HUES48 (cell line): ENCODE measurements around the gene S1PR1.

Experiments used
- H3K27ac ChIP-seq: one replicate; pipeline ENCODE4 v1.7.0; 2013; ENCODE audit warnings: low read depth, low read length, inconsistent platforms
- H3K27me3 ChIP-seq: 2 replicates; pipeline ENCODE4 v1.6.1; 2013; ENCODE audit warnings: mild to moderate bottlenecking, low read length; ENCODE audit not compliant: control insufficient read depth, insufficient read depth
- H3K36me3 ChIP-seq: 2 replicates; pipeline ENCODE4 v1.6.1; 2013; ENCODE audit warnings: low read length; ENCODE audit not compliant: control insufficient read depth, insufficient read depth
- H3K4me1 ChIP-seq: 2 replicates; pipeline ENCODE4 v1.6.1; 2013; ENCODE audit warnings: mild to moderate bottlenecking, low read length; ENCODE audit not compliant: control insufficient read depth, insufficient read depth
- H3K4me3 ChIP-seq: 2 replicates; pipeline ENCODE4 v1.5.1; 2013; ENCODE audit warnings: mild to moderate bottlenecking, low read depth, low read length
- H3K9ac ChIP-seq: 2 replicates; pipeline ENCODE4 v1.6.1; 2013; ENCODE audit warnings: mild to moderate bottlenecking, low read depth, low read length, moderate library complexity
- H3K9me3 ChIP-seq: 2 replicates; pipeline ENCODE4 v1.6.1; 2013; ENCODE audit warnings: low read length; ENCODE audit not compliant: control insufficient read depth, insufficient read depth

S1PR1 gene

GRCh38 chr1:101247404-101248287, 10.8 kb downstream of the S1PR1 start:
- H3K4me1 ChIP-seq: no peaks in the 10 kb centered on the region
- H3K27me3 ChIP-seq: no peaks in the 10 kb centered on the region
- H3K4me3 ChIP-seq: no peak overlapping the region
- H3K36me3 ChIP-seq: no peaks in the 10 kb centered on the region
- no peak overlapping the region for H3K27ac ChIP-seq
- H3K9ac ChIP-seq: no peak overlapping the region
- H3K9me3 ChIP-seq: no peaks in the 10 kb centered on the region

GRCh38 chr1:101250222-101250621, 13.4 kb downstream of the S1PR1 start:
- Histone ChIP-seq H3K4me1 (no peaks in the 10 kb centered on the region), H3K9me3 (no peaks in the 10 kb centered on the region), H3K27me3 (no peaks in the 10 kb centered on the region), H3K27ac (no peak overlapping the region), H3K4me3 (no peak overlapping the region), H3K36me3 (no peaks in the 10 kb centered on the region), H3K9ac (no peak overlapping the region)

DNA sequence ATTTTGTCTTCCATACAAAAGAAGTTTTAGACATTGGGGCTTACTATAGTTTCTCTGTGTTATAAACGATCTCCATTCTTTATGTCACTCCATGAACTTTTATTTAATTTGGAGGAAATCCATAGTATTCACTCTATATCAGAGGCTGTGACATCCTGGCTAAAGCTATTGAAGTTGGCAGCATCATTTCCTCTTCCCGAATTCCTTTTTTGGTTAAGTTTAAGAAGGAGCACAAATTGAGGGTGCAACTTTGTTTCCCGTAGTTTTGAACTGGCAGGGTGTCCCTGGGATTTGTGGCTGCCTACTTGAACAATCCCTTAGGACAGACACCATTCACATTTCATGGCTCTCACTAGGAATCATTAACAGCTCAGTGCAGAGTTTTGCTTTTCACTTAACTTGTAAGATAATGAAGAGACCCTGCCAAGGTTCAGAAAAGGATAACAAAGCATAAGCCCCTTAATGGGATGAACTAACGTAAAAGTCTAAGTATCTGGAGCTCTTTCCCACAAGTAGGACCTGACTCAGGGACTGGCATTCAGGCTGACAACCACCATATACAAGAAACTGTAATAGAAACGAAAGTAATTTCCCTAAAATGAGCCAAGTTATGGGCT, 13.9 kb downstream of the S1PR1 start:
- H3K27me3 ChIP-seq: no peaks in the 10 kb centered on the region
- no peak overlapping the region for H3K4me3 ChIP-seq
- no peaks in the 10 kb centered on the region for H3K36me3 ChIP-seq
- no peaks in the 10 kb centered on the region for H3K4me1 ChIP-seq
- no peak overlapping the region for H3K27ac ChIP-seq
- no peaks in the 10 kb centered on the region for H3K9me3 ChIP-seq
- no peak overlapping the region for H3K9ac ChIP-seq

- H3K9ac ChIP-seq: no peak overlapping the region
- no peaks in the 10 kb centered on the region for H3K9me3 ChIP-seq
- H3K27ac ChIP-seq: no peak overlapping the region
- no peaks in the 10 kb centered on the region for H3K27me3 ChIP-seq
- no peaks in the 10 kb centered on the region for H3K4me1 ChIP-seq
- no peak overlapping the region for H3K4me3 ChIP-seq
- no peaks in the 10 kb centered on the region for H3K36me3 ChIP-seq
These were observed 14.7 kb downstream of the S1PR1 start for GRCh38 chr1:101251504-101251903.

GRCh38 chr1:101253976-101254674, 17.3 kb downstream of the S1PR1 start:
- H3K36me3 ChIP-seq: no peaks in the 10 kb centered on the region
- no peak overlapping the region for H3K9ac ChIP-seq
- no peak overlapping the region for H3K27ac ChIP-seq
- no peaks in the 10 kb centered on the region for H3K9me3 ChIP-seq
- H3K4me1 ChIP-seq: no peaks in the 10 kb centered on the region
- H3K27me3 ChIP-seq: no peaks in the 10 kb centered on the region
- no peak overlapping the region for H3K4me3 ChIP-seq

GRCh38 chr1:101257500-101258325, 20.9 kb downstream of the S1PR1 start:
- no peak overlapping the region for H3K9ac ChIP-seq
- no peaks in the 10 kb centered on the region for H3K9me3 ChIP-seq
- H3K4me1 ChIP-seq: peaks cover 2% of the 10 kb centered on the region; the same call in 1 of the 2 replicates
- no peak overlapping the region for H3K27ac ChIP-seq
- no peaks in the 10 kb centered on the region for H3K36me3 ChIP-seq
- no peak overlapping the region for H3K4me3 ChIP-seq
- H3K27me3 ChIP-seq: no peaks in the 10 kb centered on the region

DNA sequence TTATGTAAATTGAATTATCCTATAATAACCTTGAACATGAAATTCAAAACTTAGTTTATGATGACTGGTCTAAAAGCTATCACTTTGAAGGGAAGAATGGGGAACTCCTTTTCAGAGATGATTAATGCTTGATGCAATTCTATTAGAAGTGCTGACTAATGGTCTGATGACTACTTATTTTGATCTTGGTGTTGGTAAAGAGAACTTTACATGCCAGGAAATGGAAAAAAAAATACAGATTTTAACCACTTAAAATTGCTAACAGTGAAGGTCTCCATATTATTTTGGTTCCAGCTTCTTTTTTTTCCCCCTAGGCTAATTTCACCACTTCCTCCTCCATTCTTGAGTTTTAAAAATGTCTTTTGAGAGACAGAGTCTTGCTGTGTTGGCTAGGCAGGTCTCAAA, 22.9 kb downstream of the S1PR1 start:
- Histone ChIP-seq H3K4me1 (peaks cover 7% of the 10 kb centered on the region; the same call in 1 of the 2 replicates), H3K9ac (no peak overlapping the region), H3K27ac (no peak overlapping the region), H3K27me3 (no peaks in the 10 kb centered on the region), H3K4me3 (no peak overlapping the region), H3K36me3 (no peaks in the 10 kb centered on the region), H3K9me3 (no peaks in the 10 kb centered on the region)

- no peak overlapping the region for H3K27ac ChIP-seq
- H3K27me3 ChIP-seq: no peaks in the 10 kb centered on the region
- H3K9ac ChIP-seq: no peak overlapping the region
- H3K9me3 ChIP-seq: no peaks in the 10 kb centered on the region
- peaks cover 7% of the 10 kb centered on the region; the same call in 1 of the 2 replicates for H3K4me1 ChIP-seq
- no peaks in the 10 kb centered on the region for H3K36me3 ChIP-seq
- H3K4me3 ChIP-seq: no peak overlapping the region
These were observed 23.9 kb downstream of the S1PR1 start for GRCh38 chr1:101260556-101261350.

GRCh38 chr1:101261623-101262022, 24.8 kb downstream of the S1PR1 start:
- H3K27me3 ChIP-seq: no peaks in the 10 kb centered on the region
- no peak overlapping the region for H3K27ac ChIP-seq
- no peaks in the 10 kb centered on the region for H3K9me3 ChIP-seq
- no peaks in the 10 kb centered on the region for H3K36me3 ChIP-seq
- no peak overlapping the region for H3K9ac ChIP-seq
- H3K4me3 ChIP-seq: no peak overlapping the region
- H3K4me1 ChIP-seq: peaks cover 7% of the 10 kb centered on the region; the same call in 1 of the 2 replicates

GRCh38 chr1:101262060-101262459, 25.2 kb downstream of the S1PR1 start:
- Histone ChIP-seq H3K4me3 (no peak overlapping the region), H3K27ac (no peak overlapping the region), H3K27me3 (no peaks in the 10 kb centered on the region), H3K36me3 (no peaks in the 10 kb centered on the region), H3K9me3 (no peaks in the 10 kb centered on the region), H3K4me1 (peaks cover 7% of the 10 kb centered on the region; the same call in 1 of the 2 replicates), H3K9ac (no peak overlapping the region)
